Retina (tissue), 1 donor: ENCODE data around the gene TTC8.
"Not testable (repeated sequence)": the region's sequence is repeated elsewhere in the genome, so short reads cannot be mapped to it uniquely, and the experiment has no call there.

Source experiments
- DNase-seq: peaks from one replicate; pipeline ENCODE4 v3.0.0-alpha.2; 2016

TTC8 gene

DNA sequence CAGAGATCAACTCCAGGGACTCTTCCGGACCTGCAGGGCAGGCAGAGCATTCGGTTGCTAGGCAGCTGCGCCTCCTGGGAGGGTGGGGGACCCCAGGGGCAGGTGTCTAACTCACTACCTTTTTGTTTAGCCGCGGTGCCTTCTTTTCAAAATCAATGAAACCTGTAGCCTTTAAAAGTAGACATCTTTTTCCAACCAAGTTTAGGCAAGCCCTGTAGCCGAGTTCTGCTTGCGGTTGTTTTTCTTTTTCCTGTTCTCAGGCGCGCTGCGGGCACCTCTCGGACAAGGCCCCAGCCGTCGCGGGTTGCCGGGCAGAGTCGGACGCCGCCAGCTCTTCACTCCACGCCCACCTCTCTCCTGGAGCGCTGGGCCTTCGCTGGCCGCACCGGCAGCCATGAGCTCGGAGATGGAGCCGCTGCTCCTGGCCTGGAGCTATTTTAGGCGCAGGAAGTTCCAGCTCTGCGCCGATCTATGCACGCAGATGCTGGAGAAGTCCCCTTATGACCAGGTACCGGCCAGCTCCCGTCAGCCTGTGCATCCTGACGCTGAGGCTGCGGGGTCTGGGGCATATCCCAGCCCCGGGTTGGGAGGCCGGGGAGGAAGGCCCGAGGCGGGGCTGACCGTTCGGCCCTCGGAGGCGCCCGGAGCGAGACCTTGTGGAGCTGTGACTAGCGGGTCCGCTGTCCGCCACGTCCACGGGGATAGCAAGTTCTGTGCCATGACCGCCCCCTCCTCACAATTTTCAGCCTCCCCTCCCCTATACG, at the start of gene TTC8:
Gene TTC8, plus strand, starts transcription at position 338 of the 764 bp plus-strand sequence. Its CDS starts 57 bp downstream, at position 395.
- DNase-seq = peak; percentile 100

DNA sequence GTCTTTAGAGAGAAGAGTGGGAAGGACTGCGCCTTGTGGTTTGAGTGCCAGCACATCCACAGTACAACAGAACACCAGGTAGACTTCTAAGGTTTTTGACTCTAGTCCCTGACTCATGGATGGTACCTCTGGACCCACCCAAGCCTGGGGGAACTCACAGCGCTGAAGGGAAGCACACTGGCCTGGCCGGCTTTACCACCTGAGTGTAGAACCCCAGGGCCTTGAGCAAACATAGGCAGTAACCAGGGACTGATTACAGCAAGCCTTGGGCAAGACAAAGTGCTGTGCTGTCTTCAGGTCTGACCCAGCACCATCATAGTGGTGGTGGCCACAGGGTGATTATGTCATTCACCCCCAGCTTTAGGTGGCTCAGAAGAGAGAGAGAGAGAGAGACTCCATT, 48.9 kb upstream of the TTC8 start:
- DNase-seq = no peak

DNA sequence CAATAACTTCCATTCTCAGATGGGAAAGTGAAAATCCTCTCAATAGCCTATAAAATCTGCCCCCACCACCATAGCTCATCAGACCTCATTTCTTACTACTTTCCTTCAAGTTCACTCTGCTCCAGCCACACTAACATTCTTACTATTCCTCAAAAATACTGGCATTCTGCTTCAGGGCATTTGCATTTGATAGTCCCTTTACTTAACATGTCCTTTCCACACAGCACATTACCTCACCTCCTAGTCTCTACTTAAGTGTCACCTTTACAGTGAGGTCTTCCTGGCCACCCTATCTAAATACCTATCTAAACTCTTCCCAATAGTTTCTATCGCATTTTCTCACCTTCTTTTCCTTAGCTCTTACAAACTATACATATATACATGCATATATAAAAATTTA, 38.5 kb upstream of the TTC8 start:
- no peak for DNase-seq

DNA sequence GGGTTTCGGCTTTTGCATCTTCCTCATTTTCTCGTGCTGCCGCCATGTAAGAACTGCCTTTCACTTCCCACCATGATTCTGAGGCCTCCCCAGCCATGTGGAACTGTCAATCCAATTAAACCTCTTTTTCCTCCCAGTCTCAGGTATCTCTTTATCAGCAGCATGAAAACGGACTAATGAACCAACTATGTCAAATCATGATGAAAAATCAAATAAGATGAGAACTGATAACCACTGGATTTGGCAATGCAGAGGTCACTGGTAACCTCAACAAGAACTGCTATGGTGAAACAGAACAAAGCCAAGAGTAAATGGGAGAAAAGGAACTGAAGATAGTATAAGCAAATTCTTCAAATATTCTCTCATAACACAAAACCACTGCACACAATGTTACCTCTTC, 37.7 kb upstream of the TTC8 start:
- DNase-seq = no peak

DNA sequence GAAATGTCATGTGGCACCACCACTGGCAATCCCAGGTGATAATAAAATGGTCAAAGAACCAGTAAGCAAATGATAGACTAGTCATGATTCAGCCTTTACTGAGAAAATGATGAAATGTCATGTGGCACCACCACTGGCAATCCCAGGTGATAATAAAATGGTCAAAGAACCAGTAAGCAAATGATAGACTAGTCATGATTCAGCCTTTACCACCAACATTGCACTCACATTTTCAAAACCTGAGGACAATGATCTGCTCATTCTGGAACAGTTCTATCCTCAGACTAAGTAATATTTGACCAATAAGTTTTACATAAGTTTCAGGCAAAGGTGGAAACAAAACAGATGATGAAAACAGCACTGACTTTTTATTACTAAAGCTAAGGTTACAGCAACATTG, 34.9 kb upstream of the TTC8 start:
- not testable (repeated sequence) for DNase-seq

DNA sequence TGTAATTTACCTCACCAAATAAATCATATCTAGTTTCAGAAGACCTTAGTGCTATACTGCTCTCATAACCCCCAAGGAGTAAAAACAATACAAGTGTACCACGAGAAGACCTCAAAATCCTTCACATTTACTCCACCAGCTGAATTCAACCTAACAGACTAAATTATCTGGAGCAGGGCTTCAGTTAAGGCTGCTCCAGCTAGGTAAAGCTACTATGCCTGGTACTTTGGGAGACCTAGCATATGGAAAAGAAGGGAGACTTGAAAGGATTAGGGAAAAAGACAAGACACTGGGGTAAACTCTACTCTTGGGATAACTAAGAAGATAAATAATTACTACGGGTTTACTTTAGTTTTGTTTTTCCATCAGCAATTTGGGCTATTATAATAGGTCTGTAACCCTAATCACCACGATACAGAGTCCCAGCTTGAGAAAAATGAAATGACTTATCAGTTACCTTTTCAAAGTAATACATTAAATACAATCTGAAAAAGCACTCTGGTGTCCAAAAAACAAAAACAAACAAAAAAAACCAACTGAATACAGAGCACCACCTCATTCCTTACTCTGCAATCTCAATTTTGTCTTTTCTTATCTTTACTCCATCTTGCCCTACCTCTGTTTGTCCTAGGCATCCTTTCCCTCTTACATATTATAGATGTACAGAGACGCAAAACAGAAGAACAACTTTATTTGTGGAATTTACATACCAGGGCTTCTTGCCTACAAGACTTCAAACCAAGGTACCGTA, 33.8 kb upstream of the TTC8 start:
- DNase-seq = peak; percentile 7

DNA sequence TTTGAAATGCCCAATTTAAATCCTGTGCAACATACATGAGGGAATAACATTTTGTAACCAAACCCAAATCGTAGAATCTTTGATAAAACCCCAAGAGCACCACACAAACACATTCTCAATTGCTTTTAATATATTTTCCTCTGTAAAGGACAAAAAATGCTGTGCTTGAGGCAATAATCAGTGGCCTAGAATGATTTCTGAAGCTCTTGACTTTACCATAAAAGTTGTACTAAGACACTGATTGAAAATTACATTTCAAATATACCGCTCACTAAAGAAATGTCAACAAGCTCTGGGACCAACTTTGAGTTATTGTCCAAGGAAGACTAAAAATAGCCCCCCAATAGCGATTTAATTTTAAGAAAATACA, 33.2 kb upstream of the TTC8 start:
- no peak for DNase-seq

DNA sequence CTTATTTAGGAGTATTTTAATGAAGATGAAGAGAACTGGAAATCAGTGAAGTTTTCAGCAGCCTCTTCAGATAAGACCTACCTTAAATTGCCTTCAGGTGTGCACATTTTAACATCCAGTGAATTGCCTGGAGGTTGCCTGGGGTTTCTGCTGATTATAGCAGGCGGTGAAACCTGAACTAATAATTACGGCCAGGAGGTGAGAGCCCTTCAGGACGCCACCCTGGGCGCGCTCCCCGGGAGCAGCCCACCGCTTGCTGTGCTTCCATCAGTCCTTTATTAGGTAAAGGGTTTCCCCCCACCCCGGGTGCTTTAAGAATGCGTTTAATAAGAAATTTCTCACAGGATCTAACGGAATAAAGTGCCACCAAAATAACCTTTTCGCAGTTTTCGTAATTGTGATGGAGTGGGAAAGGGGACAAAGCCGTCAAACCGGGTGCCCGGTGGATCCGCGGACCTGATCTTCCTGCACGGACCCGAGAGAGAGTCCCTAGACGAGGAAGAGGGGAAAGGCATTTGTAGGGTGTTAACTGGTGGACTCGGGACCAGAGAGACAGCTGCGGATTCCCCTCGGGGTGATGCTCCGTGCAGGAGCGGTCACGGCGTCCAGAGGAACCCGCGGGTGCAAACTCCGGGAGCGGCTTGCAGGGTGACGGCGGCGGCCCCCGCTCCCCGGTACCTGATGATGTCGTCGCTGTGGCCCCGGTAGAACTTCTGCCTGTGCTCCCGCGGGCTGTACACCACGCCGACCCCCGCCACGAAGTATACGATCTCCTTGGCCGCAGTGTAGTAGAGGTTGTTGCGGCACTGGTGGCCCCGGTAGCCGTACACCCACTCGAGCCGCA, 32.6 kb upstream of the TTC8 start:
- peak; percentile 78 for DNase-seq

DNA sequence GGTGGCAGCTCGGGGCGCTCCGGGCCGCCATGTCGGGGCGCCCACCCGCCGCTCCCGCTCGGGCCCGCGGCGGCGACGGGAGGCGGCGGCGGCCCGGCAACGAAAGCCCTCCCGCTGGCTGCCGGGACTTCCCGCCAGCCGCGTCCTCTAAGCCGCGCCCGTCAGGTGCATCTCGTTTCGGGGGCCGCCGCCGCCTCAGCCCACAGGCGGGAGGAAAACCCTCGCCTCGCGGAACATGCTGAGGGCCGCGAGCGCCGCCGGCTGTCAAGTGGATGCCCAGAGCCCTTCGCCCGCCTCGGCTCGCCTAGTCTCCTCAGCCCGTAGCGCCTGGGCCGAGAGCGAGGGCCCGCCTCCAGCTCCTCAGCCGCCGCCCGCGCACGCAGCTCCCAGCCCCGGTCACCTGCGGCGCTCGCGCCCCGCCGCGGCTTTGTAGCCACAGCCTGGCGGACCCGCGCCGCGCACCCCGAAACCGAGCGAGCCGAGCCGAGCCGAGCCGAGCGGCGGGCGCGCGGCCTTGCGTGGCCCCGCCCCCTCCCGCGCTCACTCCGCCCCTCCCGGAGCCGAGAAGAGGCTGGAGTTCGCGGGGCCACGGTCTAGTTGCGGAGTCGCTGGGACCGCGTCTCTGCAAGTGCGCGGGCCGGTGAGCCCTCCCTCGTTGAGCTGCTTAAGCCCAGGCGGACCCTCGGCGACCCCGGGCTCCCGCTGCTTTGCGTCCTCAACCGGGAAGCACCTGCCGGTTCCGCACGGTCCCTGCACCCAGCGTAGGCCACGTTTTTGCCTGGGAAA, 31.8 kb upstream of the TTC8 start, which contains the start of gene EML5:
Gene EML5, minus strand, starts transcription at position 481 of the 786 bp plus-strand sequence. Its CDS starts 450 bp downstream, at position 31.
- DNase-seq = peak; percentile 88

DNA sequence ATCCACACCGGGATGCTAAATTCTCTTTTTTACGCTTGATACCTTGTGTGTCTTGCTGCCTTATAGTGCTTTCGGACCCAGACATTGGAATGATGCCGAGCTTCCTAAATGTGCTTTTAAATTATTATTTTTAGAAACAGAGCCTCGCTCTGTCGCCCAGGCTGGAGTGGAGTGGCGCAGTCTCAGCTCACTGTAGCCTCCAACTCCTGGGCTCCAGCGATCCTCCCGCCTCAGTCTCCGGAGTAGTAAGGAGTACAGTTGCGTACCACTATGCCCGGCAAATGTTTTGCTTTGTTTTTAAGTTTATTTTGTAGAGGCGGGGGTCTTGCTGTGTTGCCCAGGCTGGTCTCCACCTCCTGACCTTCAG, 31.2 kb upstream of the TTC8 start:
- no peak for DNase-seq

DNA sequence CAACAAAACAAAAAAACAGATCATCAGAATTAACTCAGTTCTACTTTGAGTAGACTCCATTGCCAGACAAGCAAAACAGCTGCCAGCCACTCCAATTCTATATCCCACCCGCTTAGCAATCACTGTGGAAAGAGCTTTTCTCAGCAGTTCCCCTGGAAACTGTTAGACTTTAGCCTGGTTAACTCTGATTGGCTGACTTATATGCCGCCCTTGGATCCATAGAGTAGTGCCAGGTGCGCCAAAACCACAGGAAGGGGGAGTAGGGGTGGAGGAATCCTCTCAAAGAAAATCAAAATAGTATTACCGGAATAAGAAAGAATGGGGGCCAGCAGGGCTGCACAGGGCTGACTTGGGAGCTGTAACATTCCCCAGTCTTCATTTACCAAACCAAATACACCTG, 26.3 kb upstream of the TTC8 start:
- DNase-seq = no peak

DNA sequence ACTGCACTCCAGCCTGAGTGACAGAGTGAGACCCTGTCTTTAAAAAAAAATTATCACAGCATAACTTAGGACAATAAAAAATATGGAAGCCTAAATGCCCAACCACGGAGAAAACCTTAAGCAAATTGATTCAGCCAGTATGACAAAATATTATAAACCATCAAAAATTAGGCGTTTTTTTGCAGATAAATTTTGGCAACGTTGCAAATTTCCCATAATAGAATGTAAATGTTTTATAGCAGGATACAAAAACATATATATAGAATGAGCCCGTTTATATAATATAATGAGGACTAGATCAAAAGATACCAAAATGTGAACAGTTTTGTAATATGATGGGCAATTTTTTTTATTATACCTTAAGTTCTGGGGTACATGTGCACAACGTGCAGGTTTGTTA, 24.9 kb upstream of the TTC8 start:
- DNase-seq = no peak

DNA sequence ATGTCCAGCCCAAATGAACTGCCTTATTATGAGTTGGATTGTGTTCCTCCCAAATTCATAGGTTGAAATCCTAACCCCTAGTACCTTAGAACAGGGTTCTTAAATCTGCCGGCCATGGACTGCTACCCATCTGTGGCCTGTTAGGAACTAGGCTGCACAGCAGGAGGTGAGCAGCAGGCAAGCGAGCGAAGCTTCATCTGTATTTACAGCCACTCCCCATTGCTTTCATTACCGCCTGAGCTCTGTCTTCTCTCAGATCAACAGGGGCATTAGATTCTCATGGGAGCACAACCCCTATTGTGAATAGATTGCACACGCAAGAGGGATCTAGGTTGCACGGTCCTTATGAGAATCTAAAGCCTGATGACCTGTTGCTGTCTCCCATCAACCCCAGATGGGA, 21.9 kb upstream of the TTC8 start:
- DNase-seq = no peak

DNA sequence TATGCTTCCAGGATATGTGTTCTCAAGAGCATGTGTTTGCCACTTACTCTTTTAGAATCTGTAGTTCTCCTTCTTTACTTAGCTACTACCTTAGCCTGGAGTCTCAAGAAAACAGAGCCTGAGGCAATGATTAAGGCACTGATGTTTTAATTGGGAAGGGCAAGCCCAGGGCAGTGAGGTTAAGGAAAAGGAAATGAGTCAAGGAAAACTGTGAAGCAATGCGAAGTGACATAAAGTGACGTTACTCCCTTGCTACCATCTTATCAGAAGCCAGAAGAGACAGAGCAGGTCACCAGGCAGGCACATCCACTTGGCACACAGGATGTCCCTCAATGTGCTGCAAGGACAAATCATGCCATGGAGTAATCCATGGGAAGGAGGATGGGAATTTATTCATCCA, 20.4 kb upstream of the TTC8 start:
- DNase-seq = no peak

DNA sequence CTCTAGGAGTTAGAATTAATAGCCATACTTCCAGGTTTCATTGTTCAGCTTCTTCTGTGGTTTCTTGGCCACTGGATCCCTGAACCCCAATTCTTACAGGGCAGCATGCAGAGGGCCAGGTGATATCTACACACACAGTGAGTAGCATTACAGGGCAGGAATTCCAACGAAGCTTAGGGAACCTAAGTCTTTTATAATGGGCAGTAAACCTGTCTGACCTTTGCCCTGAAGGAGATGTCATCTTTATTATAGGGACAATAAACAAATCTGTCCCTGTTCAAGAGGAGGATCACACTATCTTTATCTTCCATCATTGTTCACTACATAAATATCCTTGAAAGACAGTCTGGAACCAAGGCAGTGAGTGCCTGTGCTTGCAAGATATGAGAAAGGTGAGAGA, 20.0 kb upstream of the TTC8 start:
- DNase-seq = no peak

DNA sequence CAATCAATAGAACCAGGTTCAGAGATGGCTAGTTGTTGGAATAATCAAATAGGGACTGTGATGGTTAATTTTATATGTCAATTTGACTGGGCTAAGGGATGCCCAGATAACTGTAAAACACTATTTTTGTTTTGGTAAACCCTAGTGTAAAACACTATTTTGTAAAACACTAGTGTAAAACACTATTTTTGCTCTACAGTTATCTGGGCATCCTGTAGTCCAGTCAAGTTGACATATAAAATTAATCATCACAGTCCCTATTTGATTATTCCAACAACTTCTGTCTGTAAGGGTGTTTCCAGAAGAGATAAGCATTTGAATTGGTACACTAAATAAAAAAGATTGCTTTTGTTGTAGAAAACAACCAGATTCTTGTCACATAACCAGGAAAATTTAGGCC, 16.1 kb upstream of the TTC8 start:
- DNase-seq = no peak

DNA sequence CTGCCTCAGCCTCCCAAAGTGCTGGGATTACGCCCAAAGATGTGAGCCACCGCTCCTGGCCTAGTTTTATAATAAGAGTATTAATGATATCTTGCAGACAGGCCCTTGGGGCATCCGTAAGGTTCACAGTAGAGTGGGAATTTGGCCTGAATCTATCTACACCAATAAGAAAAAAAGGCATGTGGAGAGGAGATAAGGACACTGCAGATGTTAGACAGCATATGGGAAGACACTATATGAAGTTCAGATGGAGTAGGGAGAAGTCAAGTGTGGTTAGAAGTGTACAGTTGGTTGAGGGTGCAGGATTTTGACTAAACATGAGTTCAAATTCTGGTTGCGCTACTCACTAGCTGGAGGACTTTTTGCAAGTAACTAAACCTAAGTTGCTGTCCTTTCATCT, 8.5 kb upstream of the TTC8 start:
- no peak for DNase-seq

DNA sequence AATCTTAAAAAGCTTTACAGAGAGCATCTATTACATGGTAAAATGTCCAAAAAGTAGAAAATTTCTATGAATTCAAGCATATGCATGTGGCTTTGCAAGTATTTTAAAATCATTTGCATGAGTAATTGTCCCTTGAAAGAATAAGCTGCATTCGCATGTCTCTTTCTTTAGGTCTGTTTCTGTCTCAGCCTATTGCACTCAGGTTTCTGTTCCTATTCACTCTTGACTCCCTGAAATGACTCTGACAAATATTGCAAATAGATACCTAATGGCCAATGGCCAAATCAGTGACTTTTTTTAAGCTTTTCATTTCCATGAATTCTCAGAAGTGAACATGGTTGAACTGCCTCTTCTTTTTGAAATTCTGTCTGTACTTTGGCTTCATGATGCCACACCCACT, 6.4 kb upstream of the TTC8 start:
- DNase-seq = no peak

DNA sequence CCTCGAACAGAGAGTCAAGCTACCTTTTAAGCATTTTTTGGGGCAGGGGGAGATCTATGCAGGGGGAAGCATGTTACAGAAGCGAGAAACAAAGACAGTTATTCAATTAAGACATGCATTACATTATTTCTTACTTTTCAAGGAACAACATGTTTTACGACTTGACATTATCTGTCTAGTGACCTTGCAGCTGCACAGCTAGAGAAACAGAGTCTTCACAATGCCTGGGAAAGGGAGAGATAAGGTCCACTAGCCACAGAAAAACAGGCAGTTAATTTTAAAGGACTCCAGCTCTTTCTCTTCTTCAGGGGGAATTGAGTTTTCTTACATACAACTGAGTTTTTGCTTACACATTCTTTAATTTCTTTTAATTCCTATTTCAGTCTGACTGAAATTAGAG, 4.8 kb upstream of the TTC8 start:
- DNase-seq = not testable (repeated sequence)

DNA sequence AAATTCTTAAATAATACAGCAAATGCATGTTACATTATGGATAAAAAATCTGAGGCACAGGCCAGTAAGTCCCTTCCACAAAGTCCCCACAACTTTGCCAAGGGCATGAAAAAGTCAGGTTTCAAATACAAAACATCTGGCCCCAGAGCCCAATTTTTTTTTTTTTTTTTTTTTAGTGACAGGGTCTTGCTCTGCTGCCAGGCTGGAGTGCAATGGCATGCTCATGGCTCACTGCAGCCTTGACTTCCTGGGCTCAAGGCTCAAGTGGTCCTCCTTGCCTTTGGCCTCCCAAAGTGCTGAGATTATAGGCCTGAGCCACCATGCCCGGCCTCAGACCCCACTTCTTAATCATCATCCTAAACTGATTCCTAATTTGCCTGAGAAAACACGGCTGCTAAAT, 3.1 kb upstream of the TTC8 start:
- DNase-seq = no peak

DNA sequence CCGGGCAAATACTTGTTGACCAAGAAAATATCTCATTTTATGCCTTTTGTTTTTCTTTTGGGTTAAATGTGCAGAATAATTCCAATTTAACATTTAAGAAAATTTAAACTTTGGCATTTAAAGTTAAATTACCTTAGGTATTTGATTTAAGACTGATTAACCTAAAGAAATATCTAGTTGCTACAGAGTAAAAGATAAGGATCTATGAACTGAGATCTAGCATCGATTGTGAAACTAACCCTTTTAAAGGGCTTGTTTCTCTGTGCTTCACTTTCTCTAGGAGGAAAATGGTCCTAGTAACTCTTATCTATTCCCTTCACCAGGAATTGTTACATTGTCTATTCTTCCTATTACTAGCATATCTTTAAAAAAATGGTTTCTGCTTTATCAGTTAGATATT, 2.6 kb upstream of the TTC8 start:
- DNase-seq = no peak

DNA sequence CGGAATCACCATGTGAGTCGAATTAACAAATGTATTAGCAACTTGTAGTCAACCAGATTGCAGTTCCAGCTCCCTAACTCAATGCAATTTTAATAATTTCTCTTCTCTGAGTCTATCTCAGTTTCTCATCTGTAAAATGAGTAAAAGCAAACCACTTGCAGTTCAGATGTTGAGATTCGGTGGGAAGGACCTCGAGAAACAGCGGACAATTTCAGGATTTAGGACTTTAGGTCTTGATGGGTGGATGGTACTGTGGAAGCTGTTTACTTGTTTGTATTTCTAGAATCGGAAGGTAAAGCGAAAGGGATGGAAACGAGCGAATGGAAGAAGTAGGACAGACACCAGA, 510 bp upstream of the TTC8 start:
- DNase-seq = no peak

DNA sequence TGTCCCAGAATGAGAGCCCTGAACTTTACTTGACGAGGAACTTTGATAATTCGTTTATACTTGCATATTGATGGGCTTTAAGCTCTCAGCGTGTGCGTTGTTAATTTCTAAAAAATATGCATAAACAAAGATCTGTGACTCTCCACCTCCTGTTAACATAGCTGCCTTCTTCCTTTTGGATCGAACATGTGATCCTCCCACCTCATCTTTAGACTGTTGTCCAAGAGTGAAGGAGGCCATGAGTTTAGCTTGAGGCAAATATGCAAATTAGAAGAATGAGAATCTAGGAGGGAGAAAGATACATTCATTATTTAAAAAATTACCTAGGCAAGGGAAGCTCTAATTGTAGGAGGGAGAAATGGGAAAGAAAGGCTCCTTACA, 617 bp downstream of the TTC8 start:
- no peak for DNase-seq
